ENCODE results near the gene TMEM200A. TPM values are rescaled to one million over a fixed set of nuclear protein-coding genes. Genes with fewer than 3 reads are reported as not detected.

Gene TMEM200A
- polyA plus RNA-seq, 1 donor from 2014 or later, result 31.3 TPM

- Histone ChIP-seq H4K20me1 (ENCODE audit: insufficient read depth) (no peaks in the 10 kb centered on the region), H3F3A (ENCODE audit: insufficient read depth, low read length, poor library complexity, severe bottlenecking) (peaks cover 2% of the 10 kb centered on the region), H3K27me3 (ENCODE audit: insufficient read depth, low read depth, low read length) (no peaks in the 10 kb centered on the region), H3K9me2 (ENCODE audit: insufficient read depth, low read length) (no peaks in the 10 kb centered on the region), H3K36me3 (ENCODE audit: insufficient read depth, low read length) (no peaks in the 10 kb centered on the region), H3K4me2 (ENCODE audit: low read length) (no peak overlapping the region), H2AFZ (ENCODE audit: low read depth, low read length) (no peak overlapping the region), H3K9me3 (ENCODE audit: low read length) (no peaks in the 10 kb centered on the region), H3K4me3 (ENCODE audit: low read length) (no peak overlapping the region), H3K79me2 (replicated peaks; ENCODE audit: insufficient read depth, low read length) (no peaks in the 10 kb centered on the region), H3K27ac (ENCODE audit: low read length) (no peak overlapping the region), H3K9ac (ENCODE audit: low read length) (no peak overlapping the region)
- no peak for TF ChIP-seq POLR2AphosphoS5 (IDR thresholded peaks at IDR 0.05)
- no peak for TF ChIP-seq EZH2 (IDR thresholded peaks at IDR 0.05; ENCODE audit: borderline replicate concordance, insufficient read depth, low read length, poor library complexity, severe bottlenecking)
- no peak for TF ChIP-seq EP300 (conservative IDR thresholded peaks at IDR 0.05; ENCODE audit: poor library complexity, severe bottlenecking)
- TF ChIP-seq RAD21 (conservative IDR thresholded peaks at IDR 0.05), result no peak
- no peak for TF ChIP-seq MXI1 (conservative IDR thresholded peaks at IDR 0.05; ENCODE audit: poor library complexity, severe bottlenecking)
- no peak for TF ChIP-seq TAF1 (IDR thresholded peaks at IDR 0.05; ENCODE audit: low read depth)
- no peak for TF ChIP-seq CTCF (IDR thresholded peaks at IDR 0.05; ENCODE audit: poor library complexity, severe bottlenecking)
- TF ChIP-seq SMC3 (conservative IDR thresholded peaks at IDR 0.05; ENCODE audit: poor library complexity), result no peak
- TF ChIP-seq REST (IDR thresholded peaks at IDR 0.05; ENCODE audit: borderline replicate concordance), result no peak
Measured at GRCh38 chr6:130421585-130421984, 55.8 kb downstream of the TMEM200A start.

GRCh38 chr6:130423044-130423443, 57.2 kb downstream of the TMEM200A start:
- H3K36me3 ChIP-seq (ENCODE audit: insufficient read depth, low read length), result no peaks in the 10 kb centered on the region
- H3K4me3 ChIP-seq (ENCODE audit: low read length), result no peak overlapping the region
- no peaks in the 10 kb centered on the region for H3K9me2 ChIP-seq (ENCODE audit: insufficient read depth, low read length)
- H3K4me2 ChIP-seq (ENCODE audit: low read length), result no peak overlapping the region
- H3K27ac ChIP-seq (ENCODE audit: low read length), result no peak overlapping the region
- H3K27me3 ChIP-seq (ENCODE audit: insufficient read depth, low read depth, low read length), result no peaks in the 10 kb centered on the region
- no peaks in the 10 kb centered on the region for H3K79me2 ChIP-seq (replicated peaks; ENCODE audit: insufficient read depth, low read length)
- no peak overlapping the region for H2AFZ ChIP-seq (ENCODE audit: low read depth, low read length)
- H3K9ac ChIP-seq (ENCODE audit: low read length), result no peak overlapping the region
- H4K20me1 ChIP-seq (ENCODE audit: insufficient read depth), result no peaks in the 10 kb centered on the region
- H3K9me3 ChIP-seq (ENCODE audit: low read length), result no peaks in the 10 kb centered on the region
- peaks cover 2% of the 10 kb centered on the region for H3F3A ChIP-seq (ENCODE audit: insufficient read depth, low read length, poor library complexity, severe bottlenecking)
- TF ChIP-seq POLR2AphosphoS5 (IDR thresholded peaks at IDR 0.05) (no peak), RAD21 (conservative IDR thresholded peaks at IDR 0.05) (no peak), CTCF (IDR thresholded peaks at IDR 0.05; ENCODE audit: poor library complexity, severe bottlenecking) (no peak), REST (IDR thresholded peaks at IDR 0.05; ENCODE audit: borderline replicate concordance) (no peak), TAF1 (IDR thresholded peaks at IDR 0.05; ENCODE audit: low read depth) (no peak), EP300 (conservative IDR thresholded peaks at IDR 0.05; ENCODE audit: poor library complexity, severe bottlenecking) (no peak), MXI1 (conservative IDR thresholded peaks at IDR 0.05; ENCODE audit: poor library complexity, severe bottlenecking) (no peak), SMC3 (conservative IDR thresholded peaks at IDR 0.05; ENCODE audit: poor library complexity) (no peak), EZH2 (IDR thresholded peaks at IDR 0.05; ENCODE audit: borderline replicate concordance, insufficient read depth, low read length, poor library complexity, severe bottlenecking) (no peak)

Measured in neural cell (in vitro differentiated cells).